CD4-positive, alpha-beta T cell treated with Interleukin-2 at 100 ng/mL for 4 hours (primary cell): ENCODE results near the gene RAB11FIP4.

Experiments
- DNase-seq: peaks from one replicate; pipeline ENCODE4 v3.0.0-alpha.2; 2020; ENCODE audit warnings: low spot score

Gene RAB11FIP4

GRCh38 chr17:31411707-31412285 lies 20.3 kb downstream of the RAB11FIP4 start:
- no peak for DNase-seq

GRCh38 chr17:31412511-31412910 lies 21.0 kb downstream of the RAB11FIP4 start:
- no peak for DNase-seq

DNA sequence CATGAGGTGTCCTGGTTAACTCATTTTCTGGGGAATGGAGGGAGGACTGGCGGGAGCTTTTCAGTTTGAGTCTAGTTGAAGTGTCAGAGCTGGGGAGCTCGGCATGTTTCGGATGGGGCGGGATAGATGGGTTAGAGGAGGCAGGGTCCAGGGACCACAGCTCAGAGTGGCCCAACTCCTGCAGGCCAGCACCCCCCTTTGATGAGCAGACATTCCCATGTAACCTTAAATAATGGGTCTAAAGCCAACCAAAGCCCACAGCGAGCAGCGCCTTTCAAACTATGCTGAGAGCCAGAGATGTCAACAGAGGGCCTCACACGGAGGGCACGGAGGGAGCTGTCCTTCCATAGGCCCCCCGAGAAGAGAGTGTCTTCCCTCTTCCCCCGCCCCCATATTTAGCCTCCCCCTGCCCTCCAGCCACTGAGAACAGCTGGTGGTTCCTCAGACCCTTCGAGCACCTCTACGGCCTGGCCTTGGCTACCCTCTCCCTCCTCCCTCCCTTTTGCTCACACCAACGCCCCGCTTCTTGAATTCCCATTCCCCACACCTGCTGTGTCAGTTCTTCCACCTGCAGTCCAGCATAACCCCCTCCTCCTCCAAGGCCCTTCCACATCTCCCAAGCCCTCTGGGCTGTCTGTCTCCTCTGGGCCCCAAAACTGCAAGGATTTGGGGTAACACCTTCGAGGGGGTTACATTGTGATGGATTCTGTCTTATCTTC lies 21.8 kb downstream of the RAB11FIP4 start:
- DNase-seq: no peak

- no peak for DNase-seq
These were observed 22.5 kb downstream of the RAB11FIP4 start for GRCh38 chr17:31413874-31414549.

DNA sequence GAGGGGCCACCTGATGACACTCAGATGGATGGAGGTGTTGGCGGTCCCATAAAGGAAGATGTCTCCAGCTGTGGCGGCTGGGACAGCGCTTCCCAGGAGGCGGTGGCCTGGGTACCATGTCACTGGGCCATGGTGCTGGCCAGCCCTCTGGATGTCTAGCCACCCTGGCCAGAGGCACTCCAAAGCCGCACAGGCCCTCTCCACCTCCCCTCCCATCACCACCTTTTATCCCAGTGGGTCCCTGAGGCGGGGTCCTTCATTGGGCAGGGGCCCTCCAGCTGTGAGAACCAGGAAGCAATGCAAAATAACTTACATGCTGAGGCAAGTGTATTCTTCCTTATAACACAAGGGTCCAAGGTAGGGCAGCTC lies 23.1 kb downstream of the RAB11FIP4 start:
- DNase-seq: no peak

DNA sequence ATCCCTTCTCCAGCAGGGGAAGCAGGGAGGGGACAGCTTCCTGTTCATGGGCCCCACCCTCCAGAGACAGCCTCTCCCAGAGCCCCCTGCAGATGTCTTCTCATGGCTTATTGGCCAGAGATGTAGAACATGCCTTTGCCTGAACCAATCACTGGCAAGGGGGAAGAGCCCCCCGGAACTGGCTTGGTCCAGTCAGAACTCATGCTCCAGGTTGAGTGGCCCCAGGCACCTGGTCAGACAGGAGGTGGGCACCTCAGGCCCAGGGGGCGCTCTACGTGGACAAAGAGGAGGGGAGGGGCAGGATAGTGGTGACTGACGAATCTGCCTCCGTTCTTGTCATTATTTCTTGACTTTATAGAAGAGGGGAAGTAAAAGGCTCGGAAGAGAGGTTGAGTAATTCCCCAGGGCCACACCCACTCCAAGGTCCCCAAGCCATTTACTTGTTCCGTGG lies 23.6 kb downstream of the RAB11FIP4 start:
- no peak for DNase-seq

GRCh38 chr17:31415640-31416502 lies 24.4 kb downstream of the RAB11FIP4 start:
- no peak for DNase-seq

DNA sequence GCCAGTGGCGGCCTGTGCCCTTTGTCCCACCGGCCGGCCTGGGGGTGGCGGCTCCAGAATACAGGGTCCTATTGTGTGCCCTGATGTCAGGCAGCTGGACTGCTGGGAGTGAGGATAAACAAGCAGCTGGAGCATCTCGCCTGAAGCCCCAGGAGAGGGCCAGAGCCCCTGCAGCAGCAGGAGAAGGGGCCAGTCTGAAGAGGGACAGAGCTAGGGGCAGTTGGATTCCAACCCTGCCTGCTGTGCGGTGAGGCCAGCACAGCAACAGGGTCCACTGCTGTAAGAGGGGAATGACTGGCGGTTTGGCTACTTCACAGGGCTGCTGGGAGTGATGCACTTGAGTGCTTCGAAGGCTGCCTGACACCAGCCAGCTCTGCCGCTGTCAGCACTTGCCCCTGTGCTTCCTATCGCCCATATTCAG lies 25.0 kb downstream of the RAB11FIP4 start:
- no peak for DNase-seq

DNA sequence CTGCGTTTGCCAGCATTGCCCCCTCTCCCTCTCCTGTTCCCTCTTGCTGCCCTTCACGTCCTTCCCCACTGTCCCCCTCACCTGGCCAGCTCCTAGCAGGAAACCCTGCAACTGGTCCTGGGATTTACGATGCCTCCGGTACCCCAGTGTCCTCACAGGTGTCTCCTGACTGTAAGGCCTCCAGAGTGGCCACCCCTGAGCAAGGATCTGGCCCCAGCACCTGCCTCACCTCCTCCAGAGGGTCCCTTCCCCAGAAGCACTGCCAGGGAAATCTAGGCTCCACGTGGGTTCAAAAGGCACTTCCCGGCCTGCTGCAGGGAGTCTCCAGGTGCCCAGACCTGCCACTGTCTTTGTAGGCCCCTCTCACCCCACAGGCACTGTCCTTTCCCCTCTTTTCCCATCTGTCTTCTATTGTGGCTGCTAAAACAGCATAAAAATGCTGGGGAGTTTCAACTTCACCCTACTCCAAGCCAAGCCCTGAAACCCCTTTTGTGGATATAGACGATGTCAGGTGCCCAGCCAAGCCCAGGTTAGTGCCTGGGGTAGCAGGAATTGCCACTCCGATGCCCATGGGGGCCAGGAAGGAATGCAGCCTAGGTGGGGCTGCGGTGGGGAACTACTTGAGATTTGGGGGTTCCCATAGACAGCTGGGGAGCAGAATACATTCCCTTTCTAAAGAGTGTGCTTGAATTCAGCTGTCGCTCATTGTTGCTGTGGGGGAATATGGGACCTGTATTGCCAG lies 25.7 kb downstream of the RAB11FIP4 start:
- no peak for DNase-seq

DNA sequence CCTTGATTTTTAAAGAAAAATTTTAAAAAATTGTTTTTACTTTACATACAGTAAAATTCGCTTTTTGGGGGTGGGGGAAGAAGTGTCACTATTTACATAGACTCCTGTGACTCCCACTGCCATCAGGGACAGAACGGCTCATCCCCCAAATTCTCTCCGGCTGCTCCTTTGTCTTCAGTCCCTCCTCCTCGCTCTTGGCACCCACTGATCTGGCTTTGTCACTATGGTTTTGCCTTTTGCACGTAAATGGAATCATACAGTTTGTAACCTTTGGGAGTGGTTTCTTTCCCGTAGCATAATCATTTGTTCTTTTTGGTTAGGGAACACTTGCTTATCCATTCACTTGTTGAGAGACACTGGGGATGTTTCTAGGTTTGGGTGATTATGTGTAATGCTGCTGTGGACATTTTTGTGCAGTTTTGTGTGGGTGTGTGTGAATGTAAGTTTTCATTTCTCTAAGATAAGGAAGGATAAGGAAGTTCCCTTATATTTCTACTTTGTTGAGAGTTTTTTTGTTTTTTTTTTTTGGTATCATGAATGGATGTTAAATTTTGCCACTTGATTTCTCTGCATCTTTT lies 27.4 kb downstream of the RAB11FIP4 start:
- no peak for DNase-seq

DNA sequence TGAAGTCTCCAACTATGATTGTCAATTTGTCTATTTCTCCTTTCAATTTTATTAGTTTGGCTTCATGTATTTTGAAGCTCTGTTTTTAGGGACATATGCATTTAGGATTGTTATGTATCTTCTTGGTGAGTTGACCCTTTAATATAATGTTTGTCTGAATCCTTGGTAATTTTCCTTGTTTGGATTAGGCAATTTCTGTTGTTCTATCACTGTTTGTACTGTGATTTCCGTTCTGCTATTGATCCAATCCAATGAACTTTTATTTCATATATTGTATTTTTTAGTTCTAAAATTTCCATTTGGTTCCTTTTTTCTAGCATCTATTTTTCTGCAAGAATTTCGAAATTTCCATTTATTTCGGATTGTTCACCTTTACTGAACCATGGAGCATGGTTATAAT lies 31.0 kb downstream of the RAB11FIP4 start:
- DNase-seq: no peak

DNA sequence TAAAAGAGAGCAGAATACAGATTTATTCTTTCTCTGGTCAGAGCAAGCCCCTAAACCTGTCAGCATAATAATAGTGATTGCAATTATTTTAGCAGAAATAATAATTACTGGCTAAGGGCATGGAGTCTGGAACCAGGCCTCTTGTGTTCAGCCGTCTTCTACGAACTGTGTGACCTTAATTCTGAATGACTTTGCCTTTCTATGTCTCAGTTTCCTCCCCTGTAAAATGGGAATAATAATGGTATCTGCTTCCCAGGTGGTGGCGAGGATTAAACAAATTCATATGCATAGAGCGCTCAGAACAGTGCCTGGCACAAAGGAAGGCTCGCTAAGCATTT lies 33.4 kb downstream of the RAB11FIP4 start:
- DNase-seq: no peak

GRCh38 chr17:31425282-31426040 lies 34.0 kb downstream of the RAB11FIP4 start:
- DNase-seq: no peak

DNA sequence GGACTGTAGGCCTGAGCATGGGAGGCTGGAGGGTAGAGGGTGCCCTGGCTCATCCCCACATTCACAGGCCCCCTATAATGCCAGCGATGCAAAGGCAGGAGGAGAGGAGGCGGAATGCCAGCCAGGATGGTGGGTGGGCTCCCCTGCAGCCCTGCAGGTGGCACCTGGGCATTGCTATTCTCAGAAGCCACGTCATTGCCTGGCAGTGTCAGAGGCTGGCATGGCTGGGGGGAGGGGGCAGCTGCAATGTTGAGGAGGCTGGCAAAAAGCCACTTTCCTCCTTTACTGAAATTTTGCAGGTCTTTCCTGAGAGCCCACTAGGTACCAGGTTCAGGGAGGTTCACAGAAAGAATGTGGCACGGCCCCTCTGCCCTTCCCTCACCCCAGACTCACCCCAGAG lies 36.2 kb downstream of the RAB11FIP4 start:
- no peak for DNase-seq

GRCh38 chr17:31428111-31428510 lies 36.6 kb downstream of the RAB11FIP4 start:
- no peak for DNase-seq

- no peak for DNase-seq
These were observed 37.0 kb downstream of the RAB11FIP4 start for GRCh38 chr17:31428512-31428911.

- DNase-seq: no peak
These were observed 39.8 kb downstream of the RAB11FIP4 start for GRCh38 chr17:31431098-31431851.

GRCh38 chr17:31431852-31432658 lies 40.6 kb downstream of the RAB11FIP4 start:
- no peak for DNase-seq
